ENCODE measurements around the gene STAP2.

STAP2 gene

GRCh38 chr19:4369888-4370260, 31.2 kb upstream of the STAP2 start:
- DNase-seq = peak; percentile 77 to 81

- peak; percentile 86 to 91 for DNase-seq
These were observed 30.7 kb upstream of the STAP2 start for GRCh38 chr19:4369109-4369887.

- peak in 1 of 2 donors; percentile 19 for DNase-seq
These were observed 29.6 kb upstream of the STAP2 start for GRCh38 chr19:4368128-4368820.

DNA sequence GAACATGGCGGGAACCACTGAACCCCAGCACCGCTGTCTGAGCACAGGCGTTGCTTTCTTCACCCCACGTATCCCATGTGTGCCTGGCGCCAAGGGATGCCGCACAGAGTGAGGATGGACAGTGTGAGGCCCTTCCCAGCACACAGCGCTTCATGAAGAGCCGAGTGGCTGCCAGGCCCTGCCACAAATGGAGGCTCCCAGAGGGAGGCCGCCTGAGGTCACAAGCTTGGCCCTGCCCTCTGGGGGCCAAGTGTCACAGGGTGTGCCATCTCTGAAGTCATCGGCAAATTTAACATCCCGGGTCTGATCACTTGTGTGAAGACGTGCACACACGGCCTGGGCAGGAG, 29.1 kb upstream of the STAP2 start:
- DNase-seq = no peak

DNA sequence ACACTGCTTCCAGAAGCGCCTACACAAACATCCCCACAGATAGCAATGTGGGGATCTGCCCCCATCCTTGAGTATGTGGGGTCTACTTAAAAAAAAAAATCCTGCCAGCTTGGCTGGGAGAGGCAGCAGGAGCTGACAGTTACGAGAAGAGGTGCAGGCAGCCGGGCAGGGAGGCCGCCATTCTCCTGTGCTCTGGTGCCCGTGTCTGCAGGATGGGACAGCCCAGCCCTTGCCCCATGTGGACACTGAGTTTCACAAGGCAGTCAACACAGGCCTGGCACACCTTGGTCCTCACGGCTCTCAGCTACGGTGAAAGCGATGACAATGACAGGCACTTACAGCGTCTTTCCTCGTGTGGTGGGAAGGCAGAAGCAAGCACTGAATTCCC, 28.7 kb upstream of the STAP2 start:
- DNase-seq = no peak

- no peak for DNase-seq
These were observed 28.2 kb upstream of the STAP2 start for GRCh38 chr19:4366666-4367335.

DNA sequence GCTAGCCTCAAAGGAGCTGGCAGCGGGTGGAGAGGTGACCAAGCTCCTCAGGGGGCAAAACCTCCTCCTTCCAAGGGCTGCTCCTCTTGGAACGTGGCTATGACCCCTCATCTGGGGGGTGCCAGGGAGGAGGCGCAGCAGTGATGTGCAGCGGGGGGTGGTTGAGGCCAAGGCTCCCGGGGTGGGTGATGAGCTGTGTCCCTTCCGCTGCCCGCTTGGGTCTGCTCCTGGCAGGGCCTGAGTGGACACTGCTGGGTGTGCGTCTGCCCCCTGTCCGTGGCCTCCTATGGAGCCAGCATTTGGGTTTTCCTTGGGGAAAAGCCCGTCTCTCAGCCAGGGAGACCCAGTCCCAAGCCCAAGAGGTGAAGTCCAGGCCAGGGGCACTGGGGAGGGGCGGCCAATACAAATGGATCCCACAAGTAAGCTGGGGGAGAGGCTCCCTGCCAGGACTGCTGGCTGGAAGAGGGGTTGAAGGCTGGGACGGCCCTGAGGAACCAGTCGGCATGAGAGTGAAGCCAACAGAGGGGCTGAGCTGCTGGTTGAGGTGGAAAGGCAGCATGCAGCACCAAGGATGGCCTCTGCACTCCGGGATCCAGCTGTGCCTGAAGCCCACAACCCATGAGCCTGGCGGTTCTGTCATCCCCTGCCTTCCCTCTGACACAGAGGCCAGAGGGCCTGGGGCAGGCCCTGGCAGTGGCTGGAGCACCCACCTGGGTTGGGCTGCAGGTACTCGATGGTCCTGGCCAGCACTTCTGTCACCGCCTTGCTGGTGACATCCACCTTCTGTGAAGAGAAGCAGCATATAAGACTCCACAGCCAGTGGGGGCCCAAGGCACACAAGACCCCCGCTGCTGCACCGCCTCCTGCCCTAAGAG, 27.4 kb upstream of the STAP2 start:
- no peak for DNase-seq

DNA sequence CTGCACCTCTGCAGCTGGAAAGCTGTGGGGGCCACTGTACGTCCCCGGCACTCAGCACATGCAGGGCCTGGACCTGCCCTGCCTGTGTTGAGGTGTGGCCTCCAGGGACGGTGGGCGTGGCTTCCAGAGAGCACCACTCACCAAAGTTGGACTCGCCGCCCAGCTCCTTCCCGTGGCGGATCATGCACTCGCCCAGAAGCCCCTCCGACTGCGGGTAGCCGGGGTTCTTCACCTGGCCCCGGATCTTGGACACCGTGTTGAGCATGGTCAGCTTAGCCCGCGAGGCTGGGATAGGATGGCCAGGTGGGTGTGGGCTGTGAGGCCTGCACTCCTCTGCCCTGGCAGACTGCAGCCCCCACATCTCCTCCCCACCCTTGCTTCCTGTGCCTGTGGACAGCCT, 26.7 kb upstream of the STAP2 start:
- DNase-seq = no peak

DNA sequence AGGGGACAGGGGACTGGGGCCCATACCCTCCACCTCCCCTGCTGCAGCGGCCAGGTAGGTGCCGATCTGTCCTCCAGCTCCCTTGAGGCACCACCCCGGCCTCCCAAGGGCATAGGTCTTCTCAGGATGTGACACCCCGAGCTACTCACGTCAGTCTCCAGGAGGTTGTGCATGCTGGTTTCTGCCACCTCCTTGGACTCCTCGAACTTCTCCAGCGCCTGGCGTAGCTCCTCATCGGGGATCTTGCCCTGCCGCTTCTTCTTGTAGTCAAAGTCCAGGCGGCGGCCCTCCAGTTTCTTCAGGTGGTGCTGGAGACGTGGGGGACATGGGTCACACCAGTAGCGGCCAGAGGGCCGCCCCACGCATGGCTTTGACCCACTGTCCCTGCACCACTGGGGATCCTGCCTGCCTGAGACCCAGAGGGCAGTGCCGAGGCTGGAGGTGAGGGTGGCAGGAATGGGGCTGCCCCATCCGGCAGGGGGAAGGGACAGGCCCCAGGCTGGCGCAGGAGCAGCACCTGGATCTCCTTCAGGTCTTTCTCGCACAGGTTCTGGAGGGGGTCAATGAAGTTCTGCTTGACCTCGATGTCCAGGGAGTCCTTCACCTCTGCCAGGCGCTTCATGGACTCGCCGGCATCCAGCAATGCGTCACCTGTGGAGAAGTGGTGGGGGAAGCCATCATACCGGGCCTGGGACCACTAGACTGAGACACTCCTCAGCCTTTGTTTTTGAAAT, 25.1 kb upstream of the STAP2 start:
- DNase-seq = no peak

- no peak for DNase-seq
These were observed 24.4 kb upstream of the STAP2 start for GRCh38 chr19:4362831-4363545.

- DNase-seq = no peak
These were observed 23.6 kb upstream of the STAP2 start for GRCh38 chr19:4362101-4362828.

DNA sequence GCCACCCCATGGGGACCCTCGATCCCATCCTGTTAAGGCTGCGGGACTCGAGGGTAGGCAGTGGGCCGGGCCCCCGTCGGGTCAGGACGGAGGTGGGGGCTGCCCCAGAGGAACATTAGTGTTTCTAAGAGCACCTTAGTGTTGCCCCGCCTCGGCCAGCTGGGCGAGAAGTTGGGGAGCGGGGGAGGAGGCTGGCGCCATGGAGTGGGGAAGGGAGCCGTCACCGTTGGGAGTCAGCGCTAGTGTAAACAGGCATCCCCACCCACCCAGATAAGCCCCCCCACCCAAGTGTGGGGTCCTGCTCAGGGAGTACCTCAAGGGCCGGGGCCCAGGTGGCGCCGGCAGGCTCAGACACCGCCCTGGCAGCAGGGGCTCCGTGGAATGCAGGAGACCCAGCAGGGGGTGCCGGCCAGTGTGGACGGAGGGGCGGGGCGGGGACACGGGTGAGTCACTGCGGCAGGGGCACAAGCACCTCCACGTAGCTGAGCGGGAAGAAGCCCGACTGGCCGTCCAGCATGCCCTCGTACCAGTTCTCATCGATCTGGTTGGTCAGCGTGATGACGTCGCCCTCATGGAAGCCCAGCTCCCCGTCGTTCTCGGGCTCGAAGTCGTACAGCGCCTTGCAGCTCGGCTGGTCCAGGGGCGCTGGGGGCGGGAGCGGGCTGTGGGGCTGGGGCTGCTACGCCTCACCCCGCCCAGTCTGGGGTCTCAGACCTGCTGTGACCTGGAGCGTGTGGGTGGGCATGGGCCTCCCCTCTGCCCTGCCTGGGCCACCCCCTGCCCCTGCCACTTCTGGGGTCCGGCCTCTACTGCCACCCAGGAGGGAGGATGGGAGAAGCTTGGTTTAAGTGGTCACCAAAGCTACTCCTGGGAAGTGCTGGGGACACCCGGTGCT, 22.8 kb upstream of the STAP2 start:
- no peak for DNase-seq

- DNase-seq = no peak
These were observed 22.1 kb upstream of the STAP2 start for GRCh38 chr19:4360641-4361151.

- DNase-seq = no peak
These were observed 21.5 kb upstream of the STAP2 start for GRCh38 chr19:4360081-4360569.

GRCh38 chr19:4359627-4360000, 21.0 kb upstream of the STAP2 start:
- no peak for DNase-seq

DNA sequence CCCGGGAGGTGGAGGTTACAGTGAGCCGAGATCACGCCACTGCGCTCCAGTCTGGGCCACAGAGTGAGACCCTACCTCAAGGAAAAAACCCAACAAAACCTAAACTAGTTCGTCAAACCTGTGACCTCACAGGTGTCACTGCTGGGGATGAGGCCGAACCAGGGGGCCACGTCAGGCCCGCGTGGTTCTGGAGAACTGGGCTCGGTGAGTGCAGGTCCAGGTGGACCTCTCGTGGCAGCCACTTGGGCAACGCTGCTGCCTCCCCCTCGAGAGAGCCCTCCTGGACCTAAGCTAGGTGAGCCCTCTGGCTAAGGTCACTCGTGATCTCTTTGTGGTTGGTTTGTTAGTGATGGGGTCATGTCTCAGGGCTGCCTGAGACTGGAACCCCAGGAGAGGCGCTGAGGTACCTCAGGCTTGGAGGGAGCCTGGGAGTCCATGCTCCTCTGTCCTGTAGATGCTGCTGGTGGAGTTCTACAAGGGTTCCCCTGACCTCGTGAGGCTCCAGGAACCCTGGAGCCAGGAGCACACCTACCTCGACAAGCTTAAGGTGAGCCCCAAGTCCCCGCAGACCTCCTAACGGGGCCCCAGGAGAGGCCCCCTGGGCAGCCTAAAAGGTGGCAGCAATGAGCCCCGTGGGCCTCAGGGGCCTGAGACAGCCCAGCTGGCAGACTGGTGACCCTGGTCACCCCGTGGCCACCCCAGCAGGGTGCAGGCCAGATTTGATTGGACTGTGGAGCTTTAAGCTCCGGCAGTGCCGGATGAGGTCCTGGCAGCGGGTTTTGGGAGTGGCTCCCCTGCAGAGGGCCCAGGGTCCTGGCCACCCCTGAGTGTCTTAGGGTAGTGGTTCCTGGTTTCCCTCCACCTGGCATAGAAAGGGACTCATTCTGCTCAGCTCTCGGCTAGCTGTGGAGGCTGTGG, 20.3 kb upstream of the STAP2 start:
- DNase-seq = no peak

GRCh38 chr19:4357921-4358326, 19.3 kb upstream of the STAP2 start:
- no peak for DNase-seq

DNA sequence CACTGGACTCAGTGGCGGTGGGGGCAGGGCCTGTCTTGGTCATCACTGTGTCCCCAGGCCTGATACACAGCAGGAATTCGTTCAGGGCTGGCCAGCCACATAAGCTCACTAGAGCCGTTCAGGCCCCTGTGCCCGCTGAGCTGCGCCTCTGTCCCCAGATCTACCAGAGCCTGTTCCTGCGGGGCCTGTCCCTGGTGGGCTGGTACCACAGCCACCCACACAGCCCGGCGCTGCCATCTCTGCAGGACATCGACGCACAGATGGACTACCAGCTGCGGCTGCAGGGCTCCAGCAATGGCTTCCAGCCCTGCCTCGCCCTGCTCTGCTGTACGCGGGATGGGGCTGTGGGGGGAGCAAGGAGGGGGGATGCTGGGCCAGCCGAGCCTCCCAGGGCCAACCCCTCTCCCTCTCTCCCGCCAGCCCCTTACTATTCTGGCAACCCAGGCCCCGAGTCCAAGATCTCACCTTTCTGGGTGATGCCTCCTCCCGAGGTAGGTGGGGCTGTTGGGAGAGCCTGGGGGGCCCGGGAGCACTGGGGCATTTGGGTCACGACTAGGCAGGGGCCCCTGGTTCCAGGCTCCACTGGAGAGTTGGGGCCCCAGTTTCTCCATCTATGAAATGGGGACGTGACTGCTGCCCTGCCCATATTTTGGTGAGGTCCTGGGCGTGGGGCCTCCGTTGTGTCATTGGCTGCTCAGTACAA, 18.6 kb upstream of the STAP2 start:
- no peak for DNase-seq

Data from CD4-positive, alpha-beta T cell treated with Interferon alpha-2 for 1 hour (primary cell).